ENCODE measurements around the gene RELL2.

DNA sequence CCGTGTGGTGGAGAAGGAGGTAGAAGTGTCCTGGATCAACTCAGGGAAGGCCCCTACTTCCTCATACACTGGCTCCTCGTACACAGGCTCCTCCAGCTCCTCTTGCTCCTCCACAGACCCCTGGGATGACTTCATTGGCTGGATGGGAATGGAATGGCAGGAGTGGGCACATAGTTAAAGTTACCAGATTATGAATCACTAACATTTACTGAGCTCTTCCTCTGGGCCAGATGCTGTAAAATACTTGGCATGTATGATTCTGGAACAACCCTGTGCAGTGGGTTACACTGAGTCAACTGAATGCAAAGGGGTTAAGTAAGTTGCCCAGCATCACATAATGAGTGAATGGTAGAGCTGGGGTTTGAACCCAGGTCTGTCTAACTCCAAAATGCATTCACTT, 17.5 kb downstream of the RELL2 start:
- TF ChIP-seq, protein P1, sequence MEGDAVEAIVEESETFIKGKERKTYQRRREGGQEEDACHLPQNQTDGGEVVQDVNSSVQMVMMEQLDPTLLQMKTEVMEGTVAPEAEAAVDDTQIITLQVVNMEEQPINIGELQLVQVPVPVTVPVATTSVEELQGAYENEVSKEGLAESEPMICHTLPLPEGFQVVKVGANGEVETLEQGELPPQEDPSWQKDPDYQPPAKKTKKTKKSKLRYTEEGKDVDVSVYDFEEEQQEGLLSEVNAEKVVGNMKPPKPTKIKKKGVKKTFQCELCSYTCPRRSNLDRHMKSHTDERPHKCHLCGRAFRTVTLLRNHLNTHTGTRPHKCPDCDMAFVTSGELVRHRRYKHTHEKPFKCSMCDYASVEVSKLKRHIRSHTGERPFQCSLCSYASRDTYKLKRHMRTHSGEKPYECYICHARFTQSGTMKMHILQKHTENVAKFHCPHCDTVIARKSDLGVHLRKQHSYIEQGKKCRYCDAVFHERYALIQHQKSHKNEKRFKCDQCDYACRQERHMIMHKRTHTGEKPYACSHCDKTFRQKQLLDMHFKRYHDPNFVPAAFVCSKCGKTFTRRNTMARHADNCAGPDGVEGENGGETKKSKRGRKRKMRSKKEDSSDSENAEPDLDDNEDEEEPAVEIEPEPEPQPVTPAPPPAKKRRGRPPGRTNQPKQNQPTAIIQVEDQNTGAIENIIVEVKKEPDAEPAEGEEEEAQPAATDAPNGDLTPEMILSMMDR (IDR thresholded peaks at IDR 0.05; ENCODE audit: poor library complexity) = no peak
- TF ChIP-seq EZH2 (IDR thresholded peaks at IDR 0.05; ENCODE audit: borderline replicate concordance) (no peak), EZH2phosphoT487 (IDR thresholded peaks at IDR 0.05; ENCODE audit: low read depth, severe bottlenecking, unreplicated experiment) (no peak)

Data from hepatocyte (in vitro differentiated cells).